ENCODE data around the gene OR5A2.

GRCh38 chr11:59394186-59394585 is 32.0 kb downstream of the OR5A2 start:
- TF ChIP-seq CTCF (IDR thresholded peaks at IDR 0.05; ENCODE audit: low read length): no peak
- TF ChIP-seq EZH2 (optimal IDR thresholded peaks at IDR 0.05; ENCODE audit: low read depth, low read length): no peak
